ENCODE results near the gene SUN3.

The SUN3 gene

DNA sequence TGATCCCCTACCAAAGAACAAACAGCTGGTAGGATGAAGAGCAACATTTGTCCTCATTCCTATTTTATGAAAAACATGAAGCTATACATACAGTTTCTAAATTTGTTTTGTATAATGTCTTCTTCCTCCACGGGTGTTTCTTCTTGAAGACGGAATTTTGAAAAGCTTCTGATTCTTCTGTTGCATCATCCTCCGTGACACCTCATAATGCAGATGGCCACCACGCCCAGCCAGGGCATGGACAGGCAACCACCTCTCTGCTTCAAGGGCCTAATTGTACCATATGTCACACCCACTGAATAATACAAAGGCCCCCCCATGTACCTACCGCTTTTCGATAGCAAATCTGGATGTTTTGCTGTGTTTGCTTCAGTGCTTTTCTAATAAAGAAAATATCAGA is at the start of gene SUN3:
SUN3 (minus strand) TSS at position 170 of the 400 bp plus-strand sequence; CDS start at position 1, 169 bp downstream.
- no peak for DNase-seq (ENCODE audit: low read depth)

- DNase-seq (ENCODE audit: low read depth) = peak; percentile 33
Measured at GRCh38 chr7:48078470-48078869, 49.6 kb upstream of the SUN3 start.

DNA sequence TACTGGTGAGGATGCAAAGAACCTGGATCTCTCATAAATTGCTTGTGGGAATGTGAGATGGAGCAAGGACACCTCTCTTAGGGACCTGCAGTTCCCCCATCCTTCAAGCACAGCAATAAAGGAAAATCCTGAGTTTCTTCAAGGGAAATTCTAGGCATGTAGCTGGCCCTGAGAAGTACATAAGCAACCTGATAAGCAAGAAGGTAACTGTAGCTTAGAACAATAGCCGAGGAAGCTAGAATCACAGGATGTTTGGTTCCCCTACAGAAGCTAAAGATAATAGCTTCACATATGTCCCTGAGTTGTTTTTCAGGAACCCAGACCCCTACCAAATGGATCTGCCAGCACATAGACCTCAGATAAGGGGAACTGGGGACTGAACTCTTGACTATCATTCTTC is 48.5 kb upstream of the SUN3 start:
- no peak for DNase-seq (ENCODE audit: low read depth)

- peak; percentile 64 for DNase-seq (ENCODE audit: low read depth)
Measured at GRCh38 chr7:48074204-48074654, 45.3 kb upstream of the SUN3 start.

DNA sequence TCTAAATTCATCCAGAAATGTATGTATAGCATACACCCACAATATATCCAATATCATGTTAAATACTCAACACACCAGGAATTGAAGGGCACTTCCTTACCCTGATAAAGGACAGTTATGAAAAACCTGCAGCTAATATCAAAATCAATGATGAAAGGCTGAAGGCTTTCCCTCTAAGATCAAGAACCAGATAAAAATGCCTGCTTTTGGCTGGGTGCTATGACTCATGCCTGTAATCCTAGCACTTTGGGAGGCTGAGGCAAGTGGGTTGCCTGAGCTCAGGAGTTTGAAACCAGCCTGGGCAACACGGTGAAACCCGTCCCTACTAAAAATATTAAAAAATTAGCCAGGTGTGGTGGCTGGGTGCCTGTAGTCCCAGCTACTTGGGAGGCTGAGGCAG is 38.6 kb upstream of the SUN3 start:
- peak; percentile 31 for DNase-seq (ENCODE audit: low read depth)

DNA sequence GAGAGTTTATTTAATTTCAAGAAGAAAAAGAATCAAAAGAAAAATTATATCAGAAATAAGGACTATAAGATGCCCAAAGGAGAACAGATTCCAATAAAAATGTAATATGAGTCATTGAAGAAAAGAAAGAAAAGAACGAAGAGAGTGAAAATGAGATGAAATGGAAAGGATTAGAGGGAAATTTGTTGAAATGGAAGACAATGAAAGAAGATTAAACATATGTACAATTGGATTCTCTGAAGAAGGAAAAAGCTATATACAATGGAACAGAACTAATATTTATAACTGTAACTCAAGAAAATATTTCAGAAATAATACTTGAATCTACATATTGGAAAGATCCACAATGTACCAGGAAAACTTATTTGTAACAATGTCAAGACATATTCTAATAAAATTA is 35.1 kb upstream of the SUN3 start:
- no peak for DNase-seq (ENCODE audit: low read depth)

DNA sequence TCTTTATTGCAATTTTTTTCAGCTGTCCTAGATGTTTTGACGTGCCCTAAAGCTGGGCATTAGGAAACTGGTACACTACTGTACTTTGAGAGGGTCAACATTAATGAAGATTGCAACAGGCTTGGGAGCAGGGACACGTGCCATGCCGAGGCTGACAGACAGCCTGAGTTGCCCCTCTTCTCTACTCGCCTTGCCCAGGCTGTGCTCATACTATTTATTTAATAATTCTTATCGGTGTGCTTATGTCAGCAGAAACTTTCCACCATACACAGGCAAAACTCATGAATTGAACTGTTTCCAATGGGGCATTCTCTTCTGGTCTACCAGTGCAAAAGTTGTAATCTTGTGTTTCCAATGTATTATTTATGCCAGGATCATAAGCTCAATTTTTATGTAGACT is 30.8 kb upstream of the SUN3 start:
- no peak for DNase-seq (ENCODE audit: low read depth)

- DNase-seq (ENCODE audit: low read depth) = no peak
Measured at GRCh38 chr7:48058990-48059389, 30.1 kb upstream of the SUN3 start.

DNA sequence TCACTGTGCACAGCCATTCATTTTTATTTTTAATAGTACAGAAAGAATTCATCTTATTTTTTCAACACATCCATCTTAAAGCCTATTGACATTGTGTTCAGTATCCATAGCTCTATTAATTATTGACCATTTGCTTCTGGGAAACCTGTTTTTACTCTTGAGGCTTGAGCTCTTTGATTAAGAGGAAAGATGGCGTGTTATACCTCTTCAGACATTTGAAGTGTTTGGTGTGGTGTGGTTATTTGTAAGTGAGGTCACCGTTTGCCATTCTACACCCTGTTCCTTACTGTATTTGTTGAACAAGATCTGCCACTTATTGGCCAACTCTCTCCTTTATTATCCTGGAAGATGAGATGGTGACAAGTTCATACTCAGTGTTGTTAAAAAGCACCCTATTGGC is 24.8 kb upstream of the SUN3 start:
- no peak for DNase-seq (ENCODE audit: low read depth)

DNA sequence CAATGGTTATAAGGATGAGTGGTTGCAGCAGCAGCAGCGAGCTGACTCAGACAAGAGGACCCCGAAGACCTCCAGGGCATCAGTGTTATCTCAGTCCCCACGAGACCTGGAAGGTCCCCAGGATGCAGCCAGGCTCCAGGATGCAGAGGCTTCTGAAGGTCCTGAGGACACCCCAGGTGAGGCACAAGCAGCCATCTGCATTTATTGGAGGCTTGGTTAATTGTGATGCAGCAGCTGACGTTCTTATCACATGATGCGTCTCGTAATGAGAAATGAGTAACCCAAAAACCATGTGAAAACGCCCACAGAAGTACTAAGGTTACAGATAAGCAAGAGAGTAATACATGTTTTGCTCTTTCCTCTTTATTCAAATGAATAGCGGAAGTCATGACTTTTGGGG is 23.8 kb upstream of the SUN3 start:
- peak; percentile 70 for DNase-seq (ENCODE audit: low read depth)

GRCh38 chr7:48049850-48050249 is 20.9 kb upstream of the SUN3 start:
- no peak for DNase-seq (ENCODE audit: low read depth)

DNA sequence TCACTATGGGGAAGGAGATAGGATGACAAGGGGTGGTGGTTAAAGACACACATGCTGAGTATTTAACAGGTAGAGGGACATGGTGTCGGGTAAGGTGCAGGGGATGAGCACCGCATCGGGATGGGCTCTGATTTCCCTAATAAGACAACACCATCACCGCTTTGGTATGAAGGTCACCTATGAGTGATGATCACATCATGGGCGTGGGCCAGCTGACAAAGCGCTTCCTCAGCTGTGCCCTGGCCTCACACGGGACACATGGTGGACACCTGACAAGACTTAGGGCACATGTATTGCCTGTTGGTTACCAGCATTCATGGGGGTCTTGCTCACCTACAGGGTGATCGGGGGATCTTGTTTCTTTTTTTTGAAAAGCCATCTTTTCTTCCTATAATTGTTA is 19.2 kb upstream of the SUN3 start:
- no peak for DNase-seq (ENCODE audit: low read depth)

GRCh38 chr7:48046458-48046857 is 17.6 kb upstream of the SUN3 start:
- no peak for DNase-seq (ENCODE audit: low read depth)

DNA sequence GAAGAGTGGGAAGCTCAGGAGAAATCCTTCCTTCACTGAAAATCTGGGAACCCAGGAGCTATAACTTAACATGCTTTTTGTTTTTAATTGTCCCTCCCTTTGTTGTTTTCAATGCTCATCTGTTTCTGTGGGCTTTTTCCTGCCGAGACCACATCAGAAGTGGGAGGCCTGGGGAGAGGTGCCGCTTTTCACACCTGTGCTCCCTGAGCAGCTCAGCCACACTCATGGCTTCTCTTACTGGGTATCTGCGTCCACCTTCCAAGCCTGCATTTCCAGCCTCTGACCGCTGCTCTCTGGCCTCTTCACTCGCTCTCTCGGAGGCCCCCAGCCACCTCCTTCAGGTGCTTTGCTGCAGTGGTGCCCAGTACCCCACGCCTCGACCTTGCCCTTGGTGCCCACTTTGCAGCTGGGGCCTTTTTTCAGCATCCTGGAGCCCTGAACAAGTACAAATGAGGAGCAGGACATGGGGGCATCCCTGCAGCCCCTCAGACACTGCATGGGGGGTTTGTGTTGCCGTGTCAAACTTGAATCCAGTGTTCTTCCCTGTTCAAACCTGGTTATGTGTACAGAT is 16.4 kb upstream of the SUN3 start:
- DNase-seq (ENCODE audit: low read depth) = no peak

- no peak for DNase-seq (ENCODE audit: low read depth)
Measured at GRCh38 chr7:48042636-48043035, 13.7 kb upstream of the SUN3 start.

GRCh38 chr7:48042216-48042615 is 13.3 kb upstream of the SUN3 start:
- peak; percentile 63 for DNase-seq (ENCODE audit: low read depth)

GRCh38 chr7:48041653-48041970 is 12.7 kb upstream of the SUN3 start:
- DNase-seq (ENCODE audit: low read depth) = peak; percentile 90

DNA sequence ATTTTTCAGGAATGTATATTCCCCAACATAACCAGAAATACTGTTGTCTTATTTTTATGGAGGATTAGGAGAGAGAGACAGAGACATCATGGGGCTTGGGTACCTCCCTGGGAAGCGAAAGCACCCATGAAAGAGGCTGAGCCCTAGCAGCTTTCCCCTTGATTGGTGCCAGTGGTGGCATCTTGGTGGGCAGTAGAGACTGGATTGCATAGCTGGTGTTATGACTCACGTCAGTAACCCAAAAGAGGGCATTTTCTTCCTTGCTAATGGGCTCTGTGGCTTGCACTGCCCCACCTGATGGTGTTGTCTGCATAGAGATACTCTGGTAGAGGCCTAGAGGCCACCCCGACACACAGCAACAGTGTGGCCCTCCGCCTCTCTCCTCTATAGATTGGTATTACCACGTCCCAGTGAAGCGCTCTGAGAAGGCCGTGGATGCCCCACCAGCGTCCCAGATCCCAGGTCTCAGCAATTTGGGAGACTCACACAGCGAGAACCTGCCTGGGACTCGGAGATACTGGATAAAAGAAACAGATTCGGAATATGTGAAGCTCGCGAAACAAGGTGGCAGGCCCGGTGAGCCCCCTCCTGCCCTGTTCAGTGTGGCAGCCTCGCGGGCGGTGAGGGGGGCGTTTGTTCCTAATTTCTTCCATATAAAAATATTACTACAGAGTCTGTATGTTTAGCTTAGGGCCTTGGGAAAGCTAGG is 12.2 kb upstream of the SUN3 start:
- DNase-seq (ENCODE audit: low read depth) = peak; percentile 42

GRCh38 chr7:48038815-48039506 is 10.1 kb upstream of the SUN3 start:
- no peak for DNase-seq (ENCODE audit: low read depth)

DNA sequence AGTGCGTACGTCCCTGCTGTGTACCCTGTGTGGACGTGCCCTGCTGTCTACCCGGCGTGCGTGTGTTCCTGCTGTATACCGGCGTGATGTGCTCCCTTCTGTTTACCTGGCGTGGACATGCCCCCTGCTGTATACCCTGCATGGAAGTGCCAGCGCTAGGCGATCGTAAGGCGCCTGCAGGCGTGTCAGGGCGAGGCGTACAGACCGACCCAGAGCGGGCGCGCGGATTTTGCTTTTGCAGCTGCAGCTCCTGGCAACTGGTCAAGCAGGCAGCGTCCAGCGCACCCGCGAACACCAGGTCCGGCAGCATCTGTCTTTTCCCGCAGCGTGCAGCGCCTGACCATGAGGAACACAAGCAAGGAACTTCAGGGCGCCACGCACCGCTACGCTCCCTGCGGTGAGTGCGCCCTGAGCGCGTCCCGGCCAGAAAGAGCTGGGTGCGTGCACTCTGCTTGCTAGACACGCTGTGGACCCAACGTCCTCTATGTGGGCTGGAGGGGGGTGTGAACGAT is 7.1 kb upstream of the SUN3 start:
- peak; percentile 39 for DNase-seq (ENCODE audit: low read depth)

DNA sequence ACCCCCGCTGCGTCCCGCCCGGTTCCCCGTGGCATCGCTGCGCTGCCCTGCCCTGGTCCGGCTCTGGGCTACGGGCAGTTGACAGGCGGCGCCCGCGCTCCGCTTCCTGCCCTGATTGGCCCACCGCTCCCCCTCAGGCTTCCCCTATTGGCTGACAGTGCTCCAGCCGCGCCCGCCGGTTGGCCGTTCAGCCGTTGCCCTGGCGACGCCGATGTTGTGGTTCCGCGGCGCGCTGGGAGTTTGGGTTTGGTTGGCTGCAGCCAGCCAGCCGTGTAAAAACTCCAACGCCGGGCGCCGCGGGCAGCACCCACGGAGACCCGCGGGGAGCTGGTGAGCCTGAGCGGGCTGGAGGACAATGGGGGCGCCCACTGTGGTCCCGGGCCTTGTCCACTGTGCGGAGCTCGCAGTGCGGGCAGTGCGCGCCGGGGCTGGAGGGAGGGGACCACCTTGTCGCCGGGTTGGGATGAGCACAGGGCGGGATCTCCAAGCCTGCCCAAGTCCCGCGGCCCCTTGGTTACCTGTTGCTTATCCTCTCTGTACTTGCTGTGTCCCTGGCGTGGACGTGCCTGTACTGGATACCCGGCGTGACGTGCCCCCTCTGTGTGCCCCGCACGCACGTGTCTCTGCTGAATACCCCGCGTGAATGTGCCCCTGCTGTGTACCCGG is 6.5 kb upstream of the SUN3 start, which contains the start of gene C7orf57:
C7orf57 (plus strand) TSS at position 243 of the 666 bp plus-strand sequence. CDS start 766 bp downstream, outside the sequence.
- peak; percentile 91 for DNase-seq (ENCODE audit: low read depth)

- no peak for DNase-seq (ENCODE audit: low read depth)
Measured at GRCh38 chr7:48033922-48034321, 5.0 kb upstream of the SUN3 start.

- DNase-seq (ENCODE audit: low read depth) = no peak
Measured at GRCh38 chr7:48031111-48031510, 2.2 kb upstream of the SUN3 start.

Measured in EH (cell line).